ENCODE data around the gene NIPAL1.

NIPAL1 gene

DNA sequence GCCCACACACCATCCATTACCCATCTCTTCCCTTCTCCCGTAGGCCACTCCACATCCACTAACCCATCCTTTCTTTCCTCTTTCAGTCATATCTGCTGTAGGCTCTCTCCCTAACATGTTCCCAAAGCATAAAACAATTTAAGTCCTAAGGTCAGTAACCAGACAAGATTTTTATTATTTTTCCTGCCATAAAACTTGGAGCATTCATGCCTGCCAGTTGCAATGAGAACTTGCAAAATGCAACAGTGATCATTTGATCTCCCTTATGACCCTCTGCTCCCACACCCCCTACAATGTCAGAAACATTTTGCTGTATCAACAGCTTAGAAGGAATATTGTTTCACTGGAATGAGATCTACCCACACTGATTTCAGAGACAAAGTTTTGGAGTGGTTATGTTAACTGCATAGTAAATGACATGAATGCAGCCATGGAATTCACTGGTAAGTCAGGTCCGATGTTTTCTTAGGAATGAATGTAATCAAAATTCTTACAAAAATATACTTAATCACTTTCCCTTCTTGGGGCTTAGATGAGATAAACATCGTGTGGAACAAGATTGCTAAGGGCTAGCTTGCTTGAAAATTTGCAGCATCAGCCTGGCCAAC is 5.7 kb downstream of the NIPAL1 start:
- no peak for DNase-seq (ENCODE audit: low read depth, low spot score)
- TF ChIP-seq, protein P1, sequence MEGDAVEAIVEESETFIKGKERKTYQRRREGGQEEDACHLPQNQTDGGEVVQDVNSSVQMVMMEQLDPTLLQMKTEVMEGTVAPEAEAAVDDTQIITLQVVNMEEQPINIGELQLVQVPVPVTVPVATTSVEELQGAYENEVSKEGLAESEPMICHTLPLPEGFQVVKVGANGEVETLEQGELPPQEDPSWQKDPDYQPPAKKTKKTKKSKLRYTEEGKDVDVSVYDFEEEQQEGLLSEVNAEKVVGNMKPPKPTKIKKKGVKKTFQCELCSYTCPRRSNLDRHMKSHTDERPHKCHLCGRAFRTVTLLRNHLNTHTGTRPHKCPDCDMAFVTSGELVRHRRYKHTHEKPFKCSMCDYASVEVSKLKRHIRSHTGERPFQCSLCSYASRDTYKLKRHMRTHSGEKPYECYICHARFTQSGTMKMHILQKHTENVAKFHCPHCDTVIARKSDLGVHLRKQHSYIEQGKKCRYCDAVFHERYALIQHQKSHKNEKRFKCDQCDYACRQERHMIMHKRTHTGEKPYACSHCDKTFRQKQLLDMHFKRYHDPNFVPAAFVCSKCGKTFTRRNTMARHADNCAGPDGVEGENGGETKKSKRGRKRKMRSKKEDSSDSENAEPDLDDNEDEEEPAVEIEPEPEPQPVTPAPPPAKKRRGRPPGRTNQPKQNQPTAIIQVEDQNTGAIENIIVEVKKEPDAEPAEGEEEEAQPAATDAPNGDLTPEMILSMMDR (IDR thresholded peaks at IDR 0.05; ENCODE audit: low read depth, low read length) = no peak
- H3K4me3 ChIP-seq (ENCODE audit: low read depth, low read length) = no peak overlapping the region
- in situ Hi-C loops (cut with HindIII; ENCODE audit: low sequenced_read_pairs) = no loop called here

DNA sequence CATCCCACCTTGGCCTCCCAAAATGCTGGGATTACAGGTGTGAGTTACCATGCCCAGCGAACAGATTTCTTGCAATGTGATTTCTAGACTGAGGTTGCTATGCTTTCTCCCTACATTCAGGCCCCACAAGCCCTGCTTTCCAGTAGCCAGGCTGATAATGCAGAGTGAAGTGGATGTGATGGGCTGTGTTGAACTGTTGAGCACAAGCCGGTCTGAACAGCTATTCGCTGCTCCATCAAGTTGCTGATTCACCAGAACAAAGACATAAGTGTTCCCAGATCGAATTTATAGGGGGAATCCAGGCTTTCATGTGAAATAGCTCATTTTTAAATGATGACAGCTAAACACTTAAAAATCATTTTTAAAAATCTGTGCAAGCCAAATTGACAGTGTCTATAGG is 8.0 kb downstream of the NIPAL1 start:
- no peak for DNase-seq (ENCODE audit: low read depth, low spot score)
- in situ Hi-C loops (cut with HindIII; ENCODE audit: low sequenced_read_pairs) = no loop called here
- TF ChIP-seq, protein P1 (IDR thresholded peaks at IDR 0.05; ENCODE audit: low read depth, low read length) = no peak
- no peak overlapping the region for H3K4me3 ChIP-seq (ENCODE audit: low read depth, low read length)

DNA sequence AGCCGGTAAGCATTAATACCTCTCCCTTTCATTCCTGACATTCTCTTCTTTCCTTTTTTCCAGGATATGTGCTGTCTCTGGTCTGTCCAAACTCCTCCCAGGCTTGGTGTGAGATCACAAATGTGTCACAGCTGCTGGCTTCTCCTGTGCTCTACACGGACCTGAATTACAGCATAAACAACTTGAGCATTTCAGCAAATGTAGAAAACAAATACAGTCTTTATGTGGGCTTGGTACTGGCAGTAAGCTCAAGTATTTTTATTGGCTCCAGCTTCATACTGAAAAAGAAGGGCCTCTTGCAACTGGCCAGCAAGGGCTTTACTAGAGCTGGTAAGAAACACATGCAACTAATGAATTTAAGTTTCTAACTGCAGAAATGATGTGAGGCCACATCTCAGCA is 8.4 kb downstream of the NIPAL1 start:
- DNase-seq (ENCODE audit: low read depth, low spot score) = peak; percentile 20
- H3K4me3 ChIP-seq (ENCODE audit: low read depth, low read length) = no peak overlapping the region
- in situ Hi-C loops (cut with HindIII; ENCODE audit: low sequenced_read_pairs) = no loop called here
- TF ChIP-seq, protein P1 (IDR thresholded peaks at IDR 0.05; ENCODE audit: low read depth, low read length) = no peak

DNA sequence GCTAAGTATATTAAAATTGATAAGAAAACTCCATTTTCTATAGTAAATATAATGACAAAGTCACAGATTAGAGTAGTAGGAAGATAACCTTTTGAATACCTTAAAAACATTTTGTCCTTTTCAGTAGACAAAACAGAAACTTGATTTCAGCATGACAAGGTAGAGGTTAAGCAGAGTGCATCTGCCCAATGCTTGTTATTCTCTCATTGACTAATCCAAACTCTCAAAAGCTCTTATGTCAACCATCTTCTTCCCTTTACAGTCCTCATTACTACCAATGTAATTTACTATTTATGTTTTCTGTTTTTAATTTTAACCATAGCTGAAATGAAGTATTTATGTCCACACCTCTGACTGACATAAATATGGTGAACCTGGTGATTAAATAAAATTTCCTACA is 11.1 kb downstream of the NIPAL1 start:
- DNase-seq (ENCODE audit: low read depth, low spot score) = no peak
- H3K4me3 ChIP-seq (ENCODE audit: low read depth, low read length) = no peak overlapping the region
- in situ Hi-C loops (cut with HindIII; ENCODE audit: low sequenced_read_pairs) = no loop called here
- TF ChIP-seq, protein P1 (IDR thresholded peaks at IDR 0.05; ENCODE audit: low read depth, low read length) = no peak

DNA sequence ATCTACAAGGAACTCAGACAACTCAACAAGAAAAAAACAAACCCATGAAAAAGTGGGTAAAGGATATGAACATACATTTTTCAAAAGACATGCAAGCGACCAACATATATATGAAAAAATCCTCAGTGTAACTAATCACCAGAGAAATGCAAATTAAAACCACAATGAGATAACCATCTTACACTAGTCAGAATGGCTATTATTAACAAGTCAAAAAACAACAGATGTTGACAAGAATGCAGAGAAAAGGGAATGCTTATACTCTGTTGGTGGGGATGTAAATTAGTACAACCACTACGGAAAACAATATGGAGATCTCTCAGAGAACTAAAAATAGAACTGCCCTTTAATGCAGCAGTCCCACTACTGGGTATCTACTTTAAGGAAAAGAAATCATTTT is 12.1 kb downstream of the NIPAL1 start:
- H3K4me3 ChIP-seq (ENCODE audit: low read depth, low read length) = no peak overlapping the region
- TF ChIP-seq, protein P1 (IDR thresholded peaks at IDR 0.05; ENCODE audit: low read depth, low read length) = no peak
- DNase-seq (ENCODE audit: low read depth, low spot score) = no peak
- in situ Hi-C loops (cut with HindIII; ENCODE audit: low sequenced_read_pairs) = no loop called here

DNA sequence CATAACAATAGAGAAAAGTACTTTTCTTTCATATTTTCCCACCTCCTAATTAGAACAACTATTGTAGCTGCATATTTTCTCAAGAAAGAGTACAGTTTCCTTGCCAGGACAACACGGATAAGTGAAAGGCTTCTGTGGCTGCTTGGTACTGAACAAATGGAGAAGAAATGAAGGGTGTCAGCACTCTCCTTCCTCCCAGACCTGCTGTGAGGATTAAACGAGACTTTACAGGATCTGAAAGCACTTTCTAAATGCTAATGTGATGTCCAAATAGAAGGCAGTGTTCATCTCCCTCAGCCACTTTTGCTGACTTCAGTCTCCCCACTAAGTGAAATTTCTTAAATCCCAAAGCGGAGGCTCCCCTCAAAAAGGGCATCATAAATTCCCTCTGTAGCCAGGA is 13.9 kb downstream of the NIPAL1 start:
- in situ Hi-C loops (cut with HindIII; ENCODE audit: low sequenced_read_pairs) = no loop called here
- H3K4me3 ChIP-seq (ENCODE audit: low read depth, low read length) = no peak overlapping the region
- DNase-seq (ENCODE audit: low read depth, low spot score) = no peak
- TF ChIP-seq, protein P1 (IDR thresholded peaks at IDR 0.05; ENCODE audit: low read depth, low read length) = no peak
